Endothelial cell of umbilical vein (primary cell): ENCODE results near the gene TOE1. TPM values are rescaled to one million over a fixed set of nuclear protein-coding genes. Genes with fewer than 3 reads are reported as not detected.

Experiments used
- BruUV-seq: library from RNA; stranded (reverse); fragments of 400-500 nt; replicated peaks from 2 replicates; lab custom pipeline; 2021; lab: Mats Ljungman, UMichigan
- CTCF ChIA-PET: fragments of 300-600, 350-600 bp; sonication (Branson Sonifier 250); formaldehyde crosslinking; loops from one replicate; lab custom pipeline; 2021; ENCODE audit warnings: antibody characterized with exemption, inconsistent platforms; lab: Charles Lee
- POLR2A ChIA-PET: fragments of 300-600, 350-600 bp; sonication (Branson Sonifier 250); formaldehyde crosslinking; loops from one replicate; lab custom pipeline; 2021; ENCODE audit warnings: antibody characterized with exemption, inconsistent platforms; lab: Charles Lee
- DNase-seq: peaks from one replicate; pipeline ENCODE4 v3.0.0-alpha.2; 2011; ENCODE audit warnings: low read depth, low spot score
- FAIRE-seq: peaks from 2 replicates; lab custom pipeline; 2011; peaks lifted over from hg19 to GRCh38; lab: Jason Lieb, UNC
- H2AFZ ChIP-seq: 2 replicates; pipeline ENCODE4 v1.6.0; 2012; ENCODE audit warnings: low read depth, low read length, control low read depth, inconsistent platforms
- H3K27ac ChIP-seq: 2 replicates; pipeline ENCODE4 v1.5.1; 2011; ENCODE audit warnings: low read depth, mild to moderate bottlenecking, control low read depth, low read length, moderate library complexity; ENCODE audit not compliant: insufficient read depth
- H3K27me3 ChIP-seq, 2 experiments: 2 replicates each; pipeline versions ENCODE4 v1.6.0 to v1.6.1; 2011; ENCODE audit warnings: low read length in 2 of 2, mixed read lengths in 1 of 2; ENCODE audit not compliant: control insufficient read depth in 2 of 2, insufficient read depth in 2 of 2
- H3K36me3 ChIP-seq, 2 experiments: 2 replicates in 1 of 2; 3 replicates in 1 of 2; pipeline ENCODE4 v1.5.1; 2011; ENCODE audit warnings: low read length in 2 of 2, mild to moderate bottlenecking in 1 of 2, moderate library complexity in 1 of 2; ENCODE audit not compliant: control insufficient read depth in 2 of 2, insufficient read depth in 2 of 2; ENCODE audit errors: extremely low read depth in 1 of 2
- H3K4me1 ChIP-seq: 3 replicates; pipeline ENCODE4 v1.5.1; 2011; ENCODE audit warnings: mild to moderate bottlenecking, low read length; ENCODE audit not compliant: control insufficient read depth, insufficient read depth; ENCODE audit errors: extremely low read depth
- H3K4me2 ChIP-seq: 2 replicates; pipeline ENCODE4 v1.6.1; 2011; ENCODE audit warnings: low read length, control low read depth, mixed read lengths; ENCODE audit not compliant: insufficient read depth
- H3K4me3 ChIP-seq, 3 experiments: fragments of 200-600 bp in 1 of 3; sonication (generic), shearing (Covaris generic) in 1 of 3; replicated peaks in 1 of 3; 2 replicates each; pipeline ENCODE4 v1.5.1; 2011 to 2016; ENCODE audit warnings: control low read depth in 3 of 3, low read length in 3 of 3, mild to moderate bottlenecking in 2 of 3, inconsistent platforms in 1 of 3, low read depth in 1 of 3, moderate library complexity in 1 of 3; ENCODE audit not compliant: insufficient read depth in 1 of 3
- H3K79me2 ChIP-seq: 2 replicates; pipeline ENCODE4 v1.6.0; 2012; ENCODE audit warnings: low read length, inconsistent platforms; ENCODE audit not compliant: control insufficient read depth, insufficient read depth
- H3K9ac ChIP-seq: replicated peaks from 2 replicates; pipeline ENCODE3; 2011; ENCODE audit warnings: low read length, control low read depth; ENCODE audit not compliant: insufficient read depth; ENCODE audit errors: extremely low read depth
- H3K9me1 ChIP-seq: replicated peaks from 3 replicates; pipeline ENCODE4 v1.6.0; 2011; ENCODE audit warnings: mild to moderate bottlenecking, low read length; ENCODE audit not compliant: control insufficient read depth, insufficient read depth; ENCODE audit errors: extremely low read depth
- H3K9me3 ChIP-seq: replicated peaks from 2 replicates; pipeline ENCODE4 v1.5.1; 2012; ENCODE audit warnings: low read length, inconsistent platforms; ENCODE audit not compliant: control insufficient read depth, insufficient read depth
- H4K20me1 ChIP-seq: replicated peaks from 2 replicates; pipeline ENCODE3; 2011; ENCODE audit warnings: mild to moderate bottlenecking, low read length; ENCODE audit not compliant: control insufficient read depth, insufficient read depth; ENCODE audit errors: extremely low read depth
- CTCF ChIP-seq, 2 donors: IDR thresholded peaks; 1 replicate in 1 of 2; 2 replicates in 1 of 2; pipeline ENCODE4 v1.5.1; 2011; ENCODE audit warnings: low read length in 2 of 2, mild to moderate bottlenecking in 2 of 2, moderate library complexity in 2 of 2, control low read depth in 1 of 2, inconsistent platforms in 1 of 2, low read depth in 1 of 2; ENCODE audit not compliant: insufficient read depth in 1 of 2; ENCODE audit errors: extremely low read depth in 1 of 2
- EZH2 ChIP-seq: IDR thresholded peaks from 2 replicates; pipeline ENCODE4 v1.6.1; 2012; ENCODE audit warnings: borderline replicate concordance, low read depth, mild to moderate bottlenecking, moderate library complexity, low read length, inconsistent platforms; ENCODE audit not compliant: severe bottlenecking
- FOS ChIP-seq: IDR thresholded peaks from 2 replicates; pipeline ENCODE4 v1.6.1; 2011; ENCODE audit warnings: mild to moderate bottlenecking, low read length, moderate library complexity, borderline replicate concordance; ENCODE audit not compliant: insufficient read depth
- GATA2 ChIP-seq: IDR thresholded peaks from 2 replicates; pipeline ENCODE4 v1.7.0; 2011; ENCODE audit warnings: low read depth, mild to moderate bottlenecking, moderate library complexity, mixed read lengths, low read length; ENCODE audit not compliant: insufficient read length, insufficient read depth
- JUN ChIP-seq: IDR thresholded peaks from 2 replicates; pipeline ENCODE4 v1.6.1; 2011; ENCODE audit warnings: borderline replicate concordance, low read depth; ENCODE audit not compliant: insufficient read length, insufficient read depth
- MAX ChIP-seq: IDR thresholded peaks from 2 replicates; pipeline ENCODE4 v1.6.1; 2011; ENCODE audit not compliant: insufficient read depth, insufficient read length
- MYC ChIP-seq: IDR thresholded peaks from one replicate; pipeline ENCODE4 v1.6.1; 2011; ENCODE audit warnings: mild to moderate bottlenecking, low read depth, low read length
- POLR2AphosphoS5 ChIP-seq: IDR thresholded peaks from 2 replicates; pipeline ENCODE4 v1.6.1; 2012; ENCODE audit warnings: low read depth, mild to moderate bottlenecking, control low read depth, low read length, moderate library complexity; ENCODE audit not compliant: insufficient read depth
- dilution Hi-C: fragments of 300-500 bp; cut with MboI; formaldehyde crosslinking; loops from one replicate; pipeline ENCODE4 v1.15.0; 2019; ENCODE audit warnings: low sequenced_read_pairs; ENCODE audit not compliant: extremely low pct_ligation_motif_present
- intact Hi-C: fragments of 100-400 bp; cut with micrococcal nuclease; formaldehyde crosslinking; loops from one replicate; pipeline ENCODE4 v1.10.0; 2022
- polyA plus RNA-seq, 4 experiments: library from polyadenylated mRNA; depleted of rRNA in 3 of 4; stranded (reverse) in 3 of 4; unstranded in 1 of 4; fragments of >200 nt; gene quantifications; 2 replicates each; pipeline versions ENCODE4 v1.2.1 to v1.2.3, GENCODE V29; 2011 to 2012; ENCODE audit warnings: missing spikeins in 1 of 4
- total RNA-seq: library from RNA; stranded (reverse); gene quantifications from 2 replicates; pipeline ENCODE4 v1.2.3, GENCODE V29; 2021

TOE1 gene
- total and polyA plus RNA-seq, 2 donors (not counting 3 experiments of a cell fraction or from before 2014, with no cell fraction given): 16.3 to 24.9 TPM

- no peak overlapping the region for H3K4me2 ChIP-seq
- DNase-seq (no peak), FAIRE-seq (no peak)
- no peak overlapping the region for H3K9ac ChIP-seq
- CTCF ChIA-PET: interaction anchor here (0.7 to 15.5 kb wide), 4 partner anchors 8 to 340 kb away, joined by 3 to 457 read pairs (median 4); partner anchors contain the start of gene TESK2
- intact Hi-C loops: no loop called here
- H3K4me1 ChIP-seq: peaks cover 7% of the 10 kb centered on the region
- no peaks in the 10 kb centered on the region for H3K79me2 ChIP-seq
- BruUV-seq: no TSS peak
- no peaks in the 10 kb centered on the region for H4K20me1 ChIP-seq
- H3K27me3 ChIP-seq: no peaks in the 10 kb centered on the region
- H3K36me3 ChIP-seq: no peaks in the 10 kb centered on the region
- TF ChIP-seq MAX (no peak), CTCF (IDR thresholded peaks at IDR 0.05; ENCODE audit: extremely low read depth in 1 of 2, insufficient read depth in 1 of 2, low read depth in 1 of 2, low read length in 2 of 2) (no peak), FOS (no peak), POLR2AphosphoS5 (no peak), GATA2 (no peak), EZH2 (no peak), JUN (no peak), MYC (no peak)
- no peak overlapping the region for H3K4me3 ChIP-seq
- H3K9me1 ChIP-seq: no peaks in the 10 kb centered on the region
- no peak overlapping the region for H3K27ac ChIP-seq
- dilution Hi-C loops: loop anchor here (25.0 kb wide), 1 partner anchor 132 kb away; the partner anchor contains the start of gene TESK2
- H2AFZ ChIP-seq: no peak overlapping the region
- POLR2A ChIA-PET: interaction anchor here (0.7 to 1.3 kb wide), 2 partner anchors 15 to 136 kb away, joined by 3 read pairs; partner anchors contain the start of genes MUTYH, TESK2 and TOE1
- H3K9me3 ChIP-seq: no peaks in the 10 kb centered on the region
These were observed 14.9 kb downstream of the TOE1 start for GRCh38 chr1:45354838-45355237.
